Measurements from ENCODE around the gene CDHR3. TPM values are rescaled to one million over a fixed set of nuclear protein-coding genes. Genes with fewer than 3 reads are reported as not detected.

The CDHR3 gene
- total RNA-seq, 1 donor from 2014 or later, result 1.4 TPM

DNA sequence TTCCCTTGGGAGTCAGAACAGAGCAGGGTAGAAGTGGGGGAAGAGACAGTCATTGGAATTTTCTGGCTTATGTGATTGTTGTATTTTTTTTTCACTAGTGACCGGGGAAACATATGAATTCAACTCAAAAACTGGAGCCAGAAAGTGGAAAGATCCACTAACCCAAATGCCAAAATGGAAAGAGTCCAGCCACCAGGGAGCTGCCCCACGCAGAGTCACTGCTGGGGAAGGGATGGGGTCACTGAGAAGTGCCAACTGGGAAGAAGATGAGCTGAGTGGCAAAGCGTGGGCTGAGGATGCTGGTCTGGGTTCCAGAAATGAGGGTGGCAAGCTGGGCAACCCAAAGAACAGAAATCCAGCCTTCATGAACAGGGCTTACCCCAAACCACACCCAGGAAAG lies 69.2 kb downstream of the CDHR3 start:
- TF ChIP-seq, protein P1, sequence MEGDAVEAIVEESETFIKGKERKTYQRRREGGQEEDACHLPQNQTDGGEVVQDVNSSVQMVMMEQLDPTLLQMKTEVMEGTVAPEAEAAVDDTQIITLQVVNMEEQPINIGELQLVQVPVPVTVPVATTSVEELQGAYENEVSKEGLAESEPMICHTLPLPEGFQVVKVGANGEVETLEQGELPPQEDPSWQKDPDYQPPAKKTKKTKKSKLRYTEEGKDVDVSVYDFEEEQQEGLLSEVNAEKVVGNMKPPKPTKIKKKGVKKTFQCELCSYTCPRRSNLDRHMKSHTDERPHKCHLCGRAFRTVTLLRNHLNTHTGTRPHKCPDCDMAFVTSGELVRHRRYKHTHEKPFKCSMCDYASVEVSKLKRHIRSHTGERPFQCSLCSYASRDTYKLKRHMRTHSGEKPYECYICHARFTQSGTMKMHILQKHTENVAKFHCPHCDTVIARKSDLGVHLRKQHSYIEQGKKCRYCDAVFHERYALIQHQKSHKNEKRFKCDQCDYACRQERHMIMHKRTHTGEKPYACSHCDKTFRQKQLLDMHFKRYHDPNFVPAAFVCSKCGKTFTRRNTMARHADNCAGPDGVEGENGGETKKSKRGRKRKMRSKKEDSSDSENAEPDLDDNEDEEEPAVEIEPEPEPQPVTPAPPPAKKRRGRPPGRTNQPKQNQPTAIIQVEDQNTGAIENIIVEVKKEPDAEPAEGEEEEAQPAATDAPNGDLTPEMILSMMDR (IDR thresholded peaks at IDR 0.05), result no peak
- ATAC-seq, result no peak
- intact Hi-C loops (cut with DNase I), result no loop called here

DNA sequence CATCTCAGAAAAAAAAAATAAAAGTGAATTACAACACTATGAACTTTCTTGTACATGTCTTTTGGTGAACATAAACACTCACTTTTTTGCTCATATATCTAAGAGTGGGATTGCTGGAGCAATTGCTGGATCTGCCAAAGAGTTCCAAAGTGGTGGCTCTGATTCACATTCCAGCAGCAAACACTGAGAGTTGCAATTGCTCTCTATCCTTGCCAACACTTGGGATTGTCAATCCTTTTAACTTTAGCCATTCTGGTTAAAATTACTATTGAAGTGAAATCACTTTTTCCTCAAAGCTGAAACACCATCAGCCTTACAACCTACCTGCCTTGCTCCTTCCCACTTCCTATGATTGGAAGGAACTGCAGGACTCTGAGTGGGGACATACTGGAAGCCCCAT lies 70.7 kb downstream of the CDHR3 start:
- no peak for ATAC-seq
- Histone ChIP-seq H3K27ac (no peak overlapping the region), H3K27me3 (no peaks in the 10 kb centered on the region), H3K4me1 (no peaks in the 10 kb centered on the region), H3K4me3 (no peak overlapping the region), H3K9me3 (no peaks in the 10 kb centered on the region), H3K36me3 (no peaks in the 10 kb centered on the region)
- no peak for DNase-seq
- intact Hi-C loops (cut with DNase I), result no loop called here
- TF ChIP-seq, protein P1 (IDR thresholded peaks at IDR 0.05), result no peak

More for the DNA sequence above, 69.2 kb downstream of the CDHR3 start:
- Histone ChIP-seq H3K36me3 (no peaks in the 10 kb centered on the region), H3K4me1 (no peaks in the 10 kb centered on the region), H3K27me3 (no peaks in the 10 kb centered on the region), H3K9me3 (no peaks in the 10 kb centered on the region), H3K4me3 (no peak overlapping the region), H3K27ac (no peak overlapping the region)
- no peak for DNase-seq

DNA sequence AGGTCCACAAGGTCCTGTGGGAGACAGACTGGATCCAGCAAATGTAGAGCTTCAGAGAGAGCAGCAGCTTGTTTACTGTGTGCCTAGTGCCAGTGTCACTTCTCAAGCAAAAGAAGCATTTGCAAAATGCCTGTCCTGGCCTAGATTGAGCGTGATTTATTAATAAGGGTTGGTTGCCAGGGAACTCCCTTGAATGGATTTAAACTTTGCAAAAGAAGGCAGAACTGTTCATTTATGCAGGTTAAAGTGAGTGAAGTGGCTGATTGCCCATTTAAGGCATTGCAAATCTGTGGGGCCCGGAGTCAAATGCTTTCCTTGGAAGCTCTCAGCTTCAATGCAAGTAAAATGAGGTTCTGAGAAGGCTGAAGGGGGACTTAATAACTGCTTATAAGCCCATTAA lies 71.3 kb downstream of the CDHR3 start:
- TF ChIP-seq, protein P1 (IDR thresholded peaks at IDR 0.05), result no peak
- Histone ChIP-seq H3K27ac (no peak overlapping the region), H3K4me1 (no peaks in the 10 kb centered on the region), H3K27me3 (no peaks in the 10 kb centered on the region), H3K9me3 (no peaks in the 10 kb centered on the region), H3K4me3 (no peak overlapping the region), H3K36me3 (no peaks in the 10 kb centered on the region)
- intact Hi-C loops (cut with DNase I), result no loop called here
- no peak for ATAC-seq
- DNase-seq, result no peak

DNA sequence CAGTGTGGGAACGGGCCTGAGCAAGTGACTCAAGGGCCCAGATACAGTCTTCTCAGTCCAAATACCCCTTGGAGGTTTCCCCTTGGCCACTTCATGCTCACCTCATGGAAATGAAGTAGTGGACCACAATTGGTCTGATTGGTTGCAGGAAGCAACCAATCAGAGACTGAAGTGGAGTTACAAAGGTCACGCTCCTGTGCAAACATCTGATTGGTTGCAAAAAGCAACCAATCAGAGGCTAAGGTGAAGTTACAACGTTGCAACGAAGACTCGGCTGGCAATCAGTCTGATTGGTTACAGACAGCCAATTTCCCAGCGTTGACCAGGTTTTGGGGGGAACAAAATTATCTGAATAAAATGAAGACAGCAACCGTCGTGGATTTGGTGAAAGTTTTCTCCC lies 72.5 kb downstream of the CDHR3 start:
- TF ChIP-seq, protein P1 (IDR thresholded peaks at IDR 0.05), result no peak
- Histone ChIP-seq H3K27me3 (no peaks in the 10 kb centered on the region), H3K4me1 (peaks cover 7% of the 10 kb centered on the region), H3K9me3 (no peaks in the 10 kb centered on the region), H3K36me3 (no peaks in the 10 kb centered on the region), H3K27ac (no peak overlapping the region), H3K4me3 (no peak overlapping the region)
- DNase-seq (no peak), ATAC-seq (no peak)
- intact Hi-C loops (cut with DNase I), result no loop called here

DNA sequence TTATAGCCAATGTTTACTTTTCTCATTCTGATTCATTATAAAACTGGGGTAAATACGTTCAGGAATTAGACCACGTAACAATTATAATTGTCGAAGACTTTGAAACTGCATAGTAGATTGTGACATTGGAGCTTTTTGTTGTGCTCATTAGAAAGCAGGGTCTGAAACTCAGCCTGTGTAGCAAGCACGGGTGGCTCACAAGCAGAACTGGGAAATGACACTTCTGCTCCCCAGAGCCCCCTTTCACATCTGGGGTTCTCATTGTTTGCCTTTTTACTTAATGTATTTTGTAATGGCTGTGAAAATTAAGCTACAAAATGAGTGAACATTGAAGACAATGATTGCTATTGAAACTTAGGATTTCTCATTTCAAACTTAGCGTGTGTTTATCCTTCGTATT lies 72.9 kb downstream of the CDHR3 start:
- TF ChIP-seq, protein P1 (IDR thresholded peaks at IDR 0.05), result no peak
- no peak overlapping the region for H3K27ac ChIP-seq
- no peak for ATAC-seq
- H3K36me3 ChIP-seq, result no peaks in the 10 kb centered on the region
- no peaks in the 10 kb centered on the region for H3K27me3 ChIP-seq
- no peak for DNase-seq
- no peaks in the 10 kb centered on the region for H3K9me3 ChIP-seq
- H3K4me1 ChIP-seq, result peaks cover 7% of the 10 kb centered on the region
- no peak overlapping the region for H3K4me3 ChIP-seq
- intact Hi-C loops (cut with DNase I), result no loop called here

DNA sequence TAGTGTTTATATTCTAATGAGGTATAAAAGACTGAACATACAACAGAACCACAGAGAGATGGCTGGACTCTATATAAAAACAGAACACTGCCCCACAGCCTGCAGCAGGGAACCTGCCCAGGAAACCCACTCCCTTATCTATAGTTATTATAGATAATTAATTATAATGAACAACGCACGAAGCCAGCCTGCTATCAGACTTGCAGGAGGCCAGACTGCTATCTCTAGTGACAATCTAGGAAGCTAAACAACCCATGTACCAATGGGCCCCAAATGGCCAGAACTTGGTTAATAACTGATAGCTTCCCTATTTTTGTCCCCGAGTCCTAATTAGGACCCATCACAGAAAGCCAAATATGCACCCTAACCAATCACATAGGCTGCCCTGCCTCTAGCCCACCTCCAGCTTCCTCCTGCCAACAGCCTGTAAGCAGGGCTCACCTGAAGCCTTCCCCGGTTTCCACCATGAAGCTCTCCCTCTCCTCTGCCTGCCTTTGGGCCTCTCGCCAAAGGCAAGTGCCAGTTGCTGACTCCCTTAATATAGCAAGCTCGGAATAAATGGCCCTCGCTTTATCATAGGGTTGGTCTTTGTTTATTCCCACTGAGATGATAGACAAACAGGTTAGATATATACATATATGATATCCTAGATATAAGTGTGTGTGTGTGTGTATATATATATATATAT lies 74.6 kb downstream of the CDHR3 start:
- no peak for DNase-seq
- ATAC-seq, result no peak
- H3K4me1 ChIP-seq, result peaks cover 10% of the 10 kb centered on the region
- H3K27ac ChIP-seq, result no peak overlapping the region
- H3K9me3 ChIP-seq, result no peaks in the 10 kb centered on the region
- intact Hi-C loops (cut with DNase I), result no loop called here
- TF ChIP-seq, protein P1 (IDR thresholded peaks at IDR 0.05), result no peak
- no peaks in the 10 kb centered on the region for H3K36me3 ChIP-seq
- no peak overlapping the region for H3K4me3 ChIP-seq
- no peaks in the 10 kb centered on the region for H3K27me3 ChIP-seq
